Vagina (tissue), 2 donors: ENCODE data around the gene JCAD.

Source experiments
- CTCF ChIP-seq, 3 experiments: fragments of 450-650 bp in 2 of 3; fragments of 200-600 bp in 1 of 3; sonication (generic) in 1 of 3; IDR thresholded peaks; one replicate each; pipeline ENCODE4 v1.5.1; 2017 to 2019; ENCODE audit warnings: antibody characterized with exemption in 3 of 3, mild to moderate bottlenecking in 2 of 3, moderate library complexity in 2 of 3
- POLR2A ChIP-seq, 2 donors: fragments of 450-650 bp; IDR thresholded peaks; one replicate each; pipeline ENCODE4 v1.6.1; 2017; ENCODE audit warnings: antibody characterized with exemption in 2 of 2, mild to moderate bottlenecking in 2 of 2, moderate library complexity in 2 of 2

- TF ChIP-seq CTCF (IDR thresholded peaks at IDR 0.05) (no peak), POLR2A (IDR thresholded peaks at IDR 0.05) (no peak)
Measured at GRCh38 chr10:30006410-30006809, 53.0 kb downstream of the JCAD start.
